Activated CD8-positive, alpha-beta memory T cell treated with anti-CD3 and anti-CD28 coated beads, Interleukin-2, amount 10 ng/mL, durations not matched to agents 7 days and 5 days (primary cell): ENCODE measurements around the gene TMEM91. TPM values are rescaled to one million over a fixed set of nuclear protein-coding genes. Genes with fewer than 3 reads are reported as not detected.

Experiments
- ATAC-seq: fragments of 150-1000 bp; cut with Tn5 transposase; one replicate; pipeline ENCODE4 v1.10.0; 2021; ENCODE audit warnings: moderate library complexity
- CTCF ChIA-PET: fragments of 350-600 bp; sonication (Branson Sonifier 250); formaldehyde crosslinking; loops from one replicate; lab custom pipeline; 2021; ENCODE audit warnings: antibody characterized with exemption; lab: Charles Lee
- DNase-seq: peaks from one replicate; pipeline ENCODE4 v3.0.0-alpha.2; 2020
- H3K27ac Mint-ChIP-seq: one replicate; pipeline ENCODE4 v1.8.0; 2021; ENCODE audit warnings: mild to moderate bottlenecking, mixed read lengths
- H3K27me3 Mint-ChIP-seq: one replicate; pipeline ENCODE4 v1.8.0; 2021; ENCODE audit warnings: mixed read lengths
- H3K36me3 Mint-ChIP-seq: one replicate; pipeline ENCODE4 v1.8.0; 2021; ENCODE audit warnings: mild to moderate bottlenecking, mixed read lengths
- H3K4me1 Mint-ChIP-seq: one replicate; pipeline ENCODE4 v1.8.0; 2021; ENCODE audit warnings: mixed read lengths
- H3K4me3 Mint-ChIP-seq: one replicate; pipeline ENCODE4 v1.8.0; 2021; ENCODE audit warnings: mild to moderate bottlenecking, moderate library complexity, mixed read lengths
- H3K9me3 Mint-ChIP-seq: one replicate; pipeline ENCODE4 v1.8.0; 2022; ENCODE audit warnings: low read depth, mixed read lengths
- total RNA-seq, 2 experiments: library from RNA; stranded (reverse); gene quantifications; one replicate each; pipeline ENCODE4 v1.2.3, GENCODE V29; 2021

The TMEM91 gene
- total RNA-seq, 2 experiments from 2014 or later: 4.8 to 6.0 TPM

DNA sequence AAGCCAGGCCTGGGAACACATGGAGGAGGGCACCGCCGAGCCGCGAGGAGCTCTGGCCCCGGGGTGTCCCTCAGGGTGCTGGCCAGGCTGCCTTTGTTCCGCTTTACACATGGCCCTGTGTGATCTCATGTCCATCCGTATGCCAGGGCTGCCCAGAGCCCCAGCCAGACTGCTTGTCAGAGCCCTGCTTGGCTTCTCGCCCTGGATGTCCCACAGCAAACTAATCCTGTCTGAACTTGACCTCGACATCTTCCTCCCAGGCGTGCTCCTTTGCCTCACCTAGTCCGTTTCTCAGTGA is 35.6 kb downstream of the TMEM91 start:
- no peak for DNase-seq
- H3K27ac Mint-ChIP-seq: no peak overlapping the region

DNA sequence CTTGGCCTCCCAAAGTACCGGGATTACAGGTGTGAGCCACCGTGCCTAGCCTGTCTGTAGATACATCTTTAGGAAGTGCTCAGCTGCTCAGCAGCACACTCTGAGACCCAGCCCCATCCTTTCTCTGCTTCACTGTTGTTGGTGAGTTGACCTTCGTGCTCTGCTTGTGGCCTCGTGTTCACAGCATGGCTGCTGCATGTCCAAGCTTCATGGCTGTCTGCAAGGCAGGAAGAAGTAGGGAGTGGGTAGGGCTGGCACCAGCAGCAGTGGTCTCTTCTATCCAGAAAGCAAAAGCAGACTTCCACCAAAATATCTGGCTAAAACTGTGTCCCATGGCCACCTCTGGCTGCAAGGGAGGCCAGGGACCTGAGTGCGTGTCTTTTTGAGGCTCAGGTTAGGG is 36.6 kb downstream of the TMEM91 start:
- no peaks in the 10 kb centered on the region for H3K27me3 Mint-ChIP-seq
- DNase-seq: no peak
- H3K36me3 Mint-ChIP-seq: peaks cover 4% of the 10 kb centered on the region
- ATAC-seq: no peak
- H3K9me3 Mint-ChIP-seq: no peaks in the 10 kb centered on the region
- peaks cover 10% of the 10 kb centered on the region for H3K4me1 Mint-ChIP-seq
- no peak overlapping the region for H3K27ac Mint-ChIP-seq
- CTCF ChIA-PET: no interaction called here
- no peak overlapping the region for H3K4me3 Mint-ChIP-seq

More for the DNA sequence above, 35.6 kb downstream of the TMEM91 start:
- Mint-ChIP-seq H3K27me3 (no peaks in the 10 kb centered on the region), H3K36me3 (peaks cover 2% of the 10 kb centered on the region), H3K9me3 (no peaks in the 10 kb centered on the region), H3K4me3 (no peak overlapping the region), H3K4me1 (peaks cover 10% of the 10 kb centered on the region)
- no peak for ATAC-seq
- CTCF ChIA-PET: no interaction called here

GRCh38 chr19:41413947-41414346 is 37.6 kb downstream of the TMEM91 start:
- Mint-ChIP-seq H3K27ac (no peak overlapping the region), H3K36me3 (peaks cover 5% of the 10 kb centered on the region), H3K9me3 (no peaks in the 10 kb centered on the region), H3K4me3 (no peak overlapping the region), H3K4me1 (peaks cover 10% of the 10 kb centered on the region), H3K27me3 (no peaks in the 10 kb centered on the region)
- ATAC-seq (no peak), DNase-seq (no peak)
- CTCF ChIA-PET: no interaction called here

DNA sequence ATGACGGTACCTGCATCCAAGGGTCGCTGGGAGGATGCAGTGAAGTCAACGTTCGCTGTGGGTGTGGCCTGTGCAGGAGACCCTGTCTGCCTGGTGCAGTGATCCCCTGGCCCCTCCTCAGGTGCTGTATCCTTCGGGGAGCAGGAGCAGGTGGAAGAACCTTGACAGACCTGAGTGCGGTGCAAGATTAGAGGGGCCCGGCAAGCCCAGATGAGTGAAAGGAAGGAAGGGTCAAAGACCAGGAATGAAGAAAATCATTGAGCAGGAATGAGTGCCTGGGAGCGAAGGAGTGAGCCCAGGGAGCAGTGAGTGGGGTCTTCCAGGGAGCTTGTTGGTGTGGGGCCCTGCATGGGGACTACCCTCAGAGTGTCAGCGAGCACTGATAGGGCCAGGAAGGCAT is 38.1 kb downstream of the TMEM91 start:
- Mint-ChIP-seq H3K4me1 (peaks cover 6% of the 10 kb centered on the region), H3K4me3 (no peak overlapping the region), H3K36me3 (peaks cover 9% of the 10 kb centered on the region), H3K27me3 (no peaks in the 10 kb centered on the region), H3K9me3 (no peaks in the 10 kb centered on the region), H3K27ac (no peak overlapping the region)
- ATAC-seq: no peak
- DNase-seq: no peak
- CTCF ChIA-PET: no interaction called here

DNA sequence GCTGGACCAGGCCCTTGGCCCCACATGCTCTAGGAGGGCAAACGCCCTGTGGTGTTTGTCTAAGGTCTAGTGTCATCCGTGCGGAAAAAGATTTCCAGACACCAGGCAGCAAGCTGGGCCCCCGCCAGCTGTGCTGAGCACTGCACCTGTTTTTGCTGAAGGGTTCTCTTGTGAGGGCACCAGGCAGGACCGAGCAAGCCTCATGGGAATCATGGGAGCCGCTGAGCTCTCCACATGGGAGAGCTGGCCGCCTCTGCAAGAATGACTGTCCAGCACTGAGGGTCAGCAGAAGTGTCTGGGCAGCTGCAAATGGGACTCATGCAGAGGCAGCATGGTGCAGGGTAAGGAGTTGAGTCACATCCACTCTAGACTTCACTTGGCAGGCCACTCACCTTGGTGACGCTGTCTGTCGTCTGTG is 38.8 kb downstream of the TMEM91 start:
- peaks cover 1% of the 10 kb centered on the region for H3K4me1 Mint-ChIP-seq
- no peaks in the 10 kb centered on the region for H3K9me3 Mint-ChIP-seq
- no peaks in the 10 kb centered on the region for H3K27me3 Mint-ChIP-seq
- no peak overlapping the region for H3K27ac Mint-ChIP-seq
- CTCF ChIA-PET: no interaction called here
- H3K36me3 Mint-ChIP-seq: peaks cover 11% of the 10 kb centered on the region
- H3K4me3 Mint-ChIP-seq: no peak overlapping the region
- no peak for DNase-seq
- ATAC-seq: no peak

- no peaks in the 10 kb centered on the region for H3K9me3 Mint-ChIP-seq
- H3K4me1 Mint-ChIP-seq: no peaks in the 10 kb centered on the region
- DNase-seq (no peak), ATAC-seq (no peak)
- CTCF ChIA-PET: no interaction called here
- no peak overlapping the region for H3K27ac Mint-ChIP-seq
- H3K4me3 Mint-ChIP-seq: no peak overlapping the region
- H3K27me3 Mint-ChIP-seq: no peaks in the 10 kb centered on the region
- H3K36me3 Mint-ChIP-seq: peaks cover 12% of the 10 kb centered on the region
Observed at GRCh38 chr19:41416194-41416674, 39.9 kb downstream of the TMEM91 start.

DNA sequence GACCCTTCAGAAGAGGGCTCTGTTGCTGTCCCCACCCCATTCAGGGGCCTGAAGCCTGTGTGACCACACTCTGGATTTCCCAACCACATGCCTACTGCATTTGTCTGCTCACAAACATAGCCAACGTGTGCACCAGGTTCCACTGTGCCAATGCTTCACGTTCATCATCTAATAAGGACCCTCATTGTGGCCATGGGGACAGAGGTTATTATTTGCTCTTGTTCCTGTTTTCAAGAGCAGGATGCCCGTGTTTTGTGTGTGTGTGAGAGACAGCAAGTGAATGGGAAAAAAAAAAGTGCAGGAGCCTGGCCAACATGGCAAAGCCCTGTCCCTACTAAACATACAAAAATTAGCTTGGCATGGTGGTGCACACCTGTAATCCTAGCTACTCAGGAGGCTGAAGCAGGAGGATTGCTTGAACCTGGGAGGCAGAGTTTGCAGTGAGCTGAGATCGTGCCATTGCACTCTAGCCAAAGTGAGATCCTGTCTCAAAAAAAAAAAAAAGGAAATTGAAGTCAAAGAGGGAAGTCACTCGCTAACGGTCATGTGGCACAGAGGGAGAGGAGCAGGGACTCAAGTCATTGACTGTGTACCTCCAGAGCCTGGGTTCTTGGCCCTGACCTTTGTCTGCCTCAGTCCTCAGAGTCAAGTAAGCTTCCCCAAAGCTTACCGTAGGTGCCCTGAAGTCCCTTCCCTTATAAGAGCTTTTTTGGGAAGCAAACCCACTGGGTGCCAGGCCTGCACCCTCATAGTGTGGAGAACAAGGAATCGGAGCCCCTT is 44.0 kb downstream of the TMEM91 start:
- Mint-ChIP-seq H3K27me3 (no peaks in the 10 kb centered on the region), H3K36me3 (peaks cover 10% of the 10 kb centered on the region), H3K4me3 (no peak overlapping the region), H3K27ac (peak overlapping the region; percentile 20), H3K4me1 (peaks cover 4% of the 10 kb centered on the region), H3K9me3 (no peaks in the 10 kb centered on the region)
- CTCF ChIA-PET: no interaction called here
- ATAC-seq (no peak), DNase-seq (no peak)

DNA sequence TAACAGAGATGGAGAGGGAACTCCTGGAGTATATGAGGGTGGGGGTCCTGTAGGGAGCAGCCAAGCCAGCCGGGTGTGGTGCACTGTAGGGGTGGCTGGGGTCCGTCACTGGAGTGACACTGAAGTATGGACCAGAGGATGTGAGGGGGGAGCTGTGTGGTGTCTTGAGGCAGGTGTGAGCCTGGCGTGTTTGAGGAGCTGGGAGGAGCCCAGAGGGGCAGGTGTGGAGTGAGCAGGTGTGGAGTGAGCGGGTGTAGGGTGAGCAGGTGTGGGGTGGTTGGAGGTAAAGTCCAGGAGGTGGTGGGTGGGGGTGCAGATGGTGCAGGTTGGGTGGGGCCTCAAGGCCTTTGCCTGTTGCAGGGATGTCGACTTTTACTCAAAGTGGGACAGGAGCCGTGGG is 45.0 kb downstream of the TMEM91 start:
- Mint-ChIP-seq H3K27me3 (no peaks in the 10 kb centered on the region), H3K27ac (no peak overlapping the region), H3K4me3 (no peak overlapping the region), H3K4me1 (peaks cover 4% of the 10 kb centered on the region), H3K9me3 (no peaks in the 10 kb centered on the region), H3K36me3 (peaks cover 10% of the 10 kb centered on the region)
- ATAC-seq (no peak), DNase-seq (no peak)
- CTCF ChIA-PET: no interaction called here

- Mint-ChIP-seq H3K9me3 (no peaks in the 10 kb centered on the region), H3K4me1 (peaks cover 7% of the 10 kb centered on the region), H3K4me3 (no peak overlapping the region), H3K36me3 (peaks cover 10% of the 10 kb centered on the region), H3K27ac (no peak overlapping the region), H3K27me3 (no peaks in the 10 kb centered on the region)
- CTCF ChIA-PET: no interaction called here
- DNase-seq: no peak
- ATAC-seq: no peak
Observed at GRCh38 chr19:41421973-41422372, 45.6 kb downstream of the TMEM91 start.

GRCh38 chr19:41422456-41422855 is 46.1 kb downstream of the TMEM91 start:
- Mint-ChIP-seq H3K27ac (no peak overlapping the region), H3K4me3 (no peak overlapping the region), H3K27me3 (no peaks in the 10 kb centered on the region), H3K4me1 (peaks cover 9% of the 10 kb centered on the region), H3K36me3 (peaks cover 8% of the 10 kb centered on the region), H3K9me3 (no peaks in the 10 kb centered on the region)
- DNase-seq: no peak
- ATAC-seq: no peak
- CTCF ChIA-PET: no interaction called here

- Mint-ChIP-seq H3K9me3 (no peaks in the 10 kb centered on the region), H3K36me3 (peaks cover 8% of the 10 kb centered on the region), H3K27ac (no peak overlapping the region), H3K4me1 (peaks cover 14% of the 10 kb centered on the region), H3K27me3 (no peaks in the 10 kb centered on the region), H3K4me3 (no peak overlapping the region)
- DNase-seq (no peak), ATAC-seq (no peak)
- CTCF ChIA-PET: no interaction called here
Observed at GRCh38 chr19:41422955-41423354, 46.6 kb downstream of the TMEM91 start.

- Mint-ChIP-seq H3K9me3 (no peaks in the 10 kb centered on the region), H3K4me3 (no peak overlapping the region), H3K4me1 (peaks cover 26% of the 10 kb centered on the region), H3K36me3 (peaks cover 3% of the 10 kb centered on the region), H3K27me3 (no peaks in the 10 kb centered on the region), H3K27ac (peak overlapping the region; percentile 72)
- ATAC-seq: no peak
- CTCF ChIA-PET: interaction anchor here (1.0 to 1.9 kb wide), 2 partner anchors 14 to 24 kb away, joined by 3 to 6 read pairs; partner anchors contain the start of gene DMAC2
- no peak for DNase-seq
Observed at GRCh38 chr19:41424335-41425173, 48.2 kb downstream of the TMEM91 start.

DNA sequence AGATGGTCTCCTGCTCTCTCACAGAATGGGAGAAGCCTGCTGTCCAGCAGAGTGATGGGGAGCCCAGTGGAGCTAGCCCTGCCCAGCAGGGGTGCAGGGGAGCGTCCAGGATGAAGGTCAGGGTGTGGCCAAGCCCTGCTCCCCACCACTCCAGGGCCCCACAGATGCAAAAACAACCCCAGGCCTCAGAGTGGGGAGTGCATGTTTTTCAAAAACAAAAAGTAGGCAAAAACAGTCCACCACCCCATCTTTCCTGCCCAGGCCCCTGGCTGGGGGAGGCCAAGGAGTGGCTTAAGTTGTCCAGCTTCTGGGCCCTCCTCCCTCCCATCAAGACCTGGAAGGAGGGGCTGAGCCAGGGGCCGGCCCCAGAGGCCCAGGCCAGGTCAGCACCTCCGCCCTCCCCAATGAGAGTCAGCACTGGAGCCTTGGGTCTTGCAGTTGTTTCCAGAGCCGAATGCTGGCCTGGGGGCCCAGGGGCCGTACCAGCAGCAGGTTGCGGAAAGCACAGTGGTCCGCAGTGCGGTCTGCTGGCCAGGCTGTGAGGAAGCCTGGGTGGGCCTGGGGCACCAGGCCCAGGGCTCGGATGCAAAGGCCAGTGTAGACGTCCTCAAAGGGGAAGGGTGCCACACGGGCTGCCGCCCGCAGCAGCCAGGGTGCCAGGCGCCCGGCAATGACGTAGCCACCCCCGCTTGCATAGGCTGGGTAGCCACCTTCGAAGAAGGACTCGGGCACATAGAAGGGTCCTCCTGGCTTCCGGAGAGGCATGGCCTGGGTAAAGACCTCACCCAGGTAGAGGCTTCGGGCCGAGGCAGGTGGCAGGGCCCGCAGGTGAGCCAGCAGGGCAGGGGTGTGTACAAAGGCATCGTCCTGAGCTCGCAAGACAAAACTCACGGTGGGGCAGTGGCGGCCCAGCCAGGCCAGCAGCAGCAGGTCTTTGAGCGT is 49.1 kb downstream of the TMEM91 start:
- Mint-ChIP-seq H3K27me3 (no peaks in the 10 kb centered on the region), H3K4me1 (peaks cover 26% of the 10 kb centered on the region), H3K9me3 (no peaks in the 10 kb centered on the region), H3K36me3 (no peaks in the 10 kb centered on the region), H3K27ac (peak overlapping the region; percentile 72), H3K4me3 (no peak overlapping the region)
- DNase-seq: no peak
- CTCF ChIA-PET: interaction anchor here (1.0 to 1.9 kb wide), 2 partner anchors 14 to 23 kb away, joined by 3 to 6 read pairs; partner anchors contain the start of gene DMAC2
- ATAC-seq: no peak
